SK-N-SH treated with all-trans-retinoic acid at 6 μM for 48 hours (cell line): ENCODE results near the gene SYAP1.

Experiments used
- ATAC-seq: fragments of 200-7000 bp; cut with Tn5 transposase; 3 replicates; pipeline ENCODE4 v1.9.1; 2020; ENCODE audit warnings: mild to moderate bottlenecking, moderate library complexity
- BACH2 ChIP-seq: fragments of 250-450 bp; sonication (Bioruptor Pico); IDR thresholded peaks from 2 replicates; pipeline ENCODE4 v1.9.0; 2021; ENCODE audit warnings: mild to moderate bottlenecking, borderline replicate concordance
- CREB5 ChIP-seq: fragments of 250-450 bp; sonication (Bioruptor Pico); IDR thresholded peaks from 2 replicates; pipeline ENCODE4 v1.5.1; 2020; ENCODE audit warnings: low read depth, mild to moderate bottlenecking, moderate library complexity
- CSDC2 ChIP-seq: fragments of 250-450 bp; sonication (Bioruptor Pico); IDR thresholded peaks from 2 replicates; pipeline ENCODE4 v1.5.0; 2020; ENCODE audit warnings: mild to moderate bottlenecking, moderate library complexity
- ESRRG ChIP-seq: fragments of 250-450 bp; sonication (Bioruptor Pico); IDR thresholded peaks from 2 replicates; pipeline ENCODE4 v1.6.1; 2021; ENCODE audit warnings: mild to moderate bottlenecking
- ISL1 ChIP-seq: fragments of 250-450 bp; sonication (Bioruptor Pico); IDR thresholded peaks from 2 replicates; pipeline ENCODE4 v2.1.2; 2022; ENCODE audit warnings: mild to moderate bottlenecking, moderate library complexity
- OSR1 ChIP-seq: fragments of 250-450 bp; sonication (Bioruptor Pico); IDR thresholded peaks from 2 replicates; pipeline ENCODE4 v1.8.0; 2022; ENCODE audit warnings: moderate library complexity, mild to moderate bottlenecking, inconsistent platforms
- PATZ1 ChIP-seq: fragments of 250-450 bp; sonication (Bioruptor Pico); IDR thresholded peaks from 2 replicates; pipeline ENCODE4 v1.8.0; 2020; ENCODE audit warnings: mild to moderate bottlenecking, moderate library complexity, borderline replicate concordance
- POU6F1 ChIP-seq: fragments of 250-450 bp; sonication (Bioruptor Pico); IDR thresholded peaks from 2 replicates; pipeline ENCODE4 v1.8.0; 2021; ENCODE audit warnings: low read depth, mild to moderate bottlenecking, moderate library complexity, borderline replicate concordance
- PPARA ChIP-seq: fragments of 250-450 bp; sonication (Bioruptor Pico); IDR thresholded peaks from 2 replicates; pipeline ENCODE4 v1.5.0; 2020; ENCODE audit warnings: mild to moderate bottlenecking, borderline replicate concordance
- RARB ChIP-seq: fragments of 250-450 bp; sonication (Bioruptor Pico); IDR thresholded peaks from 2 replicates; pipeline ENCODE4 v1.8.0; 2021; ENCODE audit warnings: mild to moderate bottlenecking, moderate library complexity
- SNAI2 ChIP-seq: fragments of 250-450 bp; sonication (Bioruptor Pico); IDR thresholded peaks from 2 replicates; pipeline ENCODE4 v1.5.0; 2020; ENCODE audit warnings: mild to moderate bottlenecking, moderate library complexity
- TCF4 ChIP-seq: fragments of 250-450 bp; sonication (Bioruptor Pico); IDR thresholded peaks from 2 replicates; pipeline ENCODE4 v1.8.0; 2021; ENCODE audit warnings: mild to moderate bottlenecking, moderate library complexity, borderline replicate concordance
- TSHZ2 ChIP-seq: fragments of 250-450 bp; sonication (Bioruptor Pico); IDR thresholded peaks from 2 replicates; pipeline ENCODE4 v1.5.0; 2020; ENCODE audit warnings: mild to moderate bottlenecking, moderate library complexity
- ZC3H10 ChIP-seq: fragments of 250-450 bp; sonication (Bioruptor Pico); IDR thresholded peaks from 2 replicates; pipeline ENCODE4 v1.5.1; 2021; ENCODE audit warnings: mild to moderate bottlenecking, moderate library complexity
- ZFP3 ChIP-seq: fragments of 250-450 bp; sonication (Bioruptor Pico); IDR thresholded peaks from 2 replicates; pipeline ENCODE4 v1.5.0; 2020; ENCODE audit warnings: mild to moderate bottlenecking, moderate library complexity
- ZFP30 ChIP-seq: fragments of 450-650 bp; formaldehyde crosslinking; IDR thresholded peaks from 2 replicates; pipeline ENCODE4 v1.5.0; 2022; ENCODE audit warnings: mild to moderate bottlenecking, moderate library complexity
- ZNF565 ChIP-seq: fragments of 450-650 bp; formaldehyde crosslinking; conservative IDR thresholded peaks from 2 replicates; pipeline ENCODE4 v1.5.0; 2020; ENCODE audit warnings: low read depth, mild to moderate bottlenecking, moderate library complexity
- ZNF70 ChIP-seq: fragments of 450-650 bp; formaldehyde crosslinking; IDR thresholded peaks from 2 replicates; pipeline ENCODE4 v1.5.0; 2020; ENCODE audit warnings: mild to moderate bottlenecking, moderate library complexity
- ZNF8 ChIP-seq: fragments of 450-650 bp; formaldehyde crosslinking; IDR thresholded peaks from 2 replicates; pipeline ENCODE4 v1.5.0; 2020; ENCODE audit warnings: mild to moderate bottlenecking, moderate library complexity

The SYAP1 gene

GRCh38 chrX:16699389-16699788 lies 20.0 kb upstream of the SYAP1 start:
- TF ChIP-seq OSR1 (CRISPR knock-in tag) (no peak), ZNF8 (CRISPR knock-in tag) (no peak), ZNF70 (CRISPR knock-in tag) (no peak), BACH2 (CRISPR knock-in tag) (no peak), ESRRG (CRISPR knock-in tag) (no peak), PATZ1 (CRISPR knock-in tag) (no peak)

GRCh38 chrX:16700734-16701133 lies 18.7 kb upstream of the SYAP1 start:
- ATAC-seq: no peak

More at GRCh38 chrX:16699389-16699788, 20.0 kb upstream of the SYAP1 start:
- ATAC-seq: no peak

GRCh38 chrX:16702700-16703599 lies 16.5 kb upstream of the SYAP1 start:
- TF ChIP-seq SNAI2 (no peak), ZNF8 (CRISPR knock-in tag) (no peak), PATZ1 (CRISPR knock-in tag) (no peak), ESRRG (CRISPR knock-in tag) (no peak), ZNF565 (CRISPR knock-in tag) (no peak), POU6F1 (CRISPR knock-in tag) (no peak), ZFP30 (CRISPR knock-in tag) (no peak), CSDC2 (CRISPR knock-in tag) (no peak)
- ATAC-seq: no peak

More at GRCh38 chrX:16700734-16701133, 18.7 kb upstream of the SYAP1 start:
- TF ChIP-seq ZNF565 (CRISPR knock-in tag): no peak
- TF ChIP-seq, all 23 proteins: peak for 0

GRCh38 chrX:16705370-16705769 lies 14.0 kb upstream of the SYAP1 start:
- ATAC-seq: no peak

More at GRCh38 chrX:16705370-16705769, 14.0 kb upstream of the SYAP1 start:
- no peak for TF ChIP-seq ZNF565 (CRISPR knock-in tag)
- TF ChIP-seq PATZ1 (CRISPR knock-in tag): no peak
- no peak for TF ChIP-seq TCF4 (CRISPR knock-in tag)
- no peak for TF ChIP-seq ZNF70 (CRISPR knock-in tag)
- no peak for TF ChIP-seq ZFP3
- no peak for TF ChIP-seq ISL1 (CRISPR knock-in tag)
- TF ChIP-seq POU6F1 (CRISPR knock-in tag): no peak
- TF ChIP-seq PPARA (CRISPR knock-in tag): no peak
- TF ChIP-seq ZC3H10 (CRISPR knock-in tag): no peak
- no peak for TF ChIP-seq TSHZ2 (CRISPR knock-in tag)
- no peak for TF ChIP-seq CREB5 (CRISPR knock-in tag)
- TF ChIP-seq RARB (CRISPR knock-in tag): no peak
